Right lobe of liver (tissue), 6 donors: ENCODE measurements around the gene UBA1. TPM values are rescaled to one million over a fixed set of nuclear protein-coding genes. Genes with fewer than 3 reads are reported as not detected.

Experiments
- ATAC-seq, 4 donors: fragments of 200-7000 bp; cut with Tn5 transposase; one replicate each; pipeline ENCODE4 v1.9.1; 2020; ENCODE audit warnings: mild to moderate bottlenecking in 4 of 4, moderate library complexity in 4 of 4
- DNase-seq, 3 donors: peaks; one replicate each; pipeline ENCODE4 v3.0.0-alpha.2; 2020
- H3K27ac ChIP-seq, 3 donors: fragments of 200-600 bp; one replicate each; pipeline ENCODE4 v1.8.0; 2022
- H3K27me3 ChIP-seq, 2 donors: fragments of 200-600 bp; one replicate each; pipeline ENCODE4 v1.8.0; 2022
- H3K36me3 ChIP-seq, 4 donors: fragments of 200-600 bp; sonication (generic) in 1 of 4; one replicate each; pipeline versions ENCODE4 v1.5.1 to v1.8.0; 2017 to 2022; ENCODE audit warnings: control low read depth in 1 of 4
- H3K4me1 ChIP-seq, 4 donors: fragments of 200-600 bp; sonication (generic) in 1 of 4; one replicate each; pipeline versions ENCODE4 v1.5.1 to v1.8.0; 2017 to 2022; ENCODE audit warnings: control low read depth in 1 of 4
- H3K4me3 ChIP-seq, 3 donors: fragments of 200-600 bp; one replicate each; pipeline ENCODE4 v1.8.0; 2022
- H3K9me3 ChIP-seq, 4 donors: fragments of 200-600 bp; sonication (generic) in 1 of 4; one replicate each; pipeline versions ENCODE4 v1.5.1 to v1.8.0; 2017 to 2022; ENCODE audit warnings: control low read depth in 1 of 4
- CTCF ChIP-seq, 4 donors: fragments of 200-600 bp in 3 of 4; fragments of 450-650 bp in 1 of 4; IDR thresholded peaks; one replicate each; pipeline versions ENCODE4 v1.5.1 to v1.8.0; 2016 to 2022; ENCODE audit warnings: antibody characterized with exemption in 4 of 4, mild to moderate bottlenecking in 2 of 4
- POLR2A ChIP-seq: fragments of 450-650 bp; IDR thresholded peaks from one replicate; pipeline ENCODE4 v1.6.1; 2017; ENCODE audit warnings: antibody characterized with exemption, mild to moderate bottlenecking
- WGBS: methylation state at CpG from one replicate; pipeline ENCODE4 v1.1.6; 2018; ENCODE audit warnings: low coverage, low lambda C conversion rate; ENCODE audit not compliant: insufficient coverage; ENCODE audit errors: missing lambda C conversion rate; 5-methylcytosine and 5-hydroxymethylcytosine counted together
- intact Hi-C, 2 donors: fragments of 100-400 bp; cut with DNase I; formaldehyde crosslinking; loops; one replicate each; pipeline versions ENCODE4 v1.11.2 to v1.14.1; 2022
- total RNA-seq, 6 experiments: library from RNA; depleted of rRNA in 2 of 6; stranded (reverse); fragments of >200 nt in 2 of 6; fragmentation: NEBNext Ultra II Directional in 3 of 6; extraction: Animal tissue kit (Norgen Biotek cat#: 25700) in 3 of 6; gene quantifications; one replicate each; pipeline versions ENCODE4 v1.1.0 to v1.2.4, GENCODE V29; 2016 to 2023
- donor health status: DM: no; HTN: yes; CAD: no.
- donor health status: DM: no; HTN: no; CAD: no.
- donor health status: DM: no; HTN: no; CAD: no.
- donor health status: DM: no; HTN: yes; CAD: no.
- donor health status: DM: no; HTN: yes; CAD: no.

The UBA1 gene
- total RNA-seq, 6 experiments from 2014 or later: 85.1 to 120 (median 107) TPM

- WGBS: no CpG with 5 or more reads among the region's 19 CpGs
- intact Hi-C loops: no loop called here
- no peaks in the 10 kb centered on the region for H3K4me1 ChIP-seq
- ATAC-seq (no peak), DNase-seq (peak in 2 of 3 donors; percentile 12 to 39)
- no peaks in the 10 kb centered on the region for H3K9me3 ChIP-seq
- H3K27me3 ChIP-seq: no peaks in the 10 kb centered on the region
- H3K36me3 ChIP-seq: peaks cover 0 to 44% (median 10%) of the 10 kb centered on the region in 4 donors
- TF ChIP-seq CTCF (IDR thresholded peaks at IDR 0.05) (no peak), POLR2A (no peak)
- H3K4me3 ChIP-seq: no peak overlapping the region
- no peak overlapping the region for H3K27ac ChIP-seq
Measured at GRCh38 chrX:47226531-47227333, 33.1 kb downstream of the UBA1 start.

- ATAC-seq (no peak), DNase-seq (peak in 1 of 3 donors; percentile 27)
- Histone ChIP-seq H3K4me3 (no peak overlapping the region), H3K27me3 (no peaks in the 10 kb centered on the region), H3K9me3 (no peaks in the 10 kb centered on the region), H3K4me1 (no peaks in the 10 kb centered on the region), H3K27ac (no peak overlapping the region), H3K36me3 (peaks cover 0 to 44% (median 10%) of the 10 kb centered on the region in 4 donors)
- no peak for TF ChIP-seq POLR2A
- no peak for TF ChIP-seq CTCF (IDR thresholded peaks at IDR 0.05)
- 93% methylated on average over 7 of the region's 9 CpGs for WGBS
- intact Hi-C loops: no loop called here
Measured at GRCh38 chrX:47227334-47227583, 33.6 kb downstream of the UBA1 start.

- WGBS: 100% methylated on average over 6 of the region's 12 CpGs
- intact Hi-C loops: no loop called here
- no peaks in the 10 kb centered on the region for H3K4me1 ChIP-seq
- H3K27ac ChIP-seq: no peak overlapping the region
- TF ChIP-seq CTCF (IDR thresholded peaks at IDR 0.05): no peak
- TF ChIP-seq POLR2A: no peak
- no peaks in the 10 kb centered on the region for H3K9me3 ChIP-seq
- ATAC-seq: no peak
- peak in 1 of 3 donors; percentile 45 for DNase-seq
- H3K4me3 ChIP-seq: no peak overlapping the region
- peaks cover 0 to 38% (median 10%) of the 10 kb centered on the region in 4 donors for H3K36me3 ChIP-seq
- H3K27me3 ChIP-seq: no peaks in the 10 kb centered on the region
Measured at GRCh38 chrX:47228550-47229270, 35.1 kb downstream of the UBA1 start.

GRCh38 chrX:47229427-47229826, 35.8 kb downstream of the UBA1 start:
- intact Hi-C loops: no loop called here
- Histone ChIP-seq H3K4me1 (no peaks in the 10 kb centered on the region), H3K4me3 (no peak overlapping the region), H3K36me3 (peaks cover 0 to 35% (median 8%) of the 10 kb centered on the region in 4 donors), H3K27ac (no peak overlapping the region), H3K27me3 (no peaks in the 10 kb centered on the region), H3K9me3 (no peaks in the 10 kb centered on the region)
- DNase-seq (peak in 1 of 3 donors; percentile 41), ATAC-seq (no peak)
- 90% methylated on average over 2 of the region's 6 CpGs for WGBS
- no peak for TF ChIP-seq POLR2A
